Gastrocnemius medialis (tissue), 4 donors: ENCODE data around the gene DSE.

Experiments used
- CTCF ChIP-seq, 5 experiments: fragments of 450-650 bp in 3 of 5; fragments of 200-600 bp in 2 of 5; sonication (generic) in 2 of 5; IDR thresholded peaks in 4 of 5; conservative IDR thresholded peaks in 1 of 5; 1 replicate in 4 of 5; 2 replicates in 1 of 5; pipeline ENCODE4 v1.5.1; 2016 to 2019; ENCODE audit warnings: antibody characterized with exemption in 5 of 5, mild to moderate bottlenecking in 3 of 5, moderate library complexity in 3 of 5
- POLR2A ChIP-seq, 2 donors: fragments of 450-650 bp; IDR thresholded peaks; one replicate each; pipeline ENCODE4 v1.6.1; 2017; ENCODE audit warnings: antibody characterized with exemption in 2 of 2, mild to moderate bottlenecking in 2 of 2, moderate library complexity in 2 of 2

GRCh38 chr6:116326996-116327395 is 43.8 kb upstream of the DSE start:
- TF ChIP-seq CTCF (IDR thresholded peaks at IDR 0.05 in 4 of 5, conservative IDR thresholded peaks at IDR 0.05 in 1 of 5): no peak
- TF ChIP-seq POLR2A (IDR thresholded peaks at IDR 0.05): no peak
